ENCODE data around the gene UVRAG.

UVRAG gene

GRCh38 chr11:76157891-76158290 is 342.9 kb downstream of the UVRAG start:
- DNase-seq, result no peak

- no peak for DNase-seq
Observed at GRCh38 chr11:76158394-76159302, 343.6 kb downstream of the UVRAG start.

GRCh38 chr11:76159303-76159937 is 344.4 kb downstream of the UVRAG start:
- DNase-seq, result no peak

- DNase-seq, result no peak
Observed at GRCh38 chr11:76159983-76160661, 345.1 kb downstream of the UVRAG start.

GRCh38 chr11:76160856-76161255 is 345.8 kb downstream of the UVRAG start:
- DNase-seq, result no peak

- no peak for DNase-seq
Observed at GRCh38 chr11:76161261-76161961, 346.4 kb downstream of the UVRAG start.

GRCh38 chr11:76162336-76163288 is 347.6 kb downstream of the UVRAG start:
- DNase-seq, result no peak

- DNase-seq, result no peak
Observed at GRCh38 chr11:76163289-76163880, 348.4 kb downstream of the UVRAG start.

GRCh38 chr11:76164081-76164480 is 349.1 kb downstream of the UVRAG start:
- no peak for DNase-seq

GRCh38 chr11:76164861-76165751 is 350.1 kb downstream of the UVRAG start:
- no peak for DNase-seq

- no peak for DNase-seq
Observed at GRCh38 chr11:76166314-76166713, 351.3 kb downstream of the UVRAG start.

GRCh38 chr11:76167590-76167989 is 352.6 kb downstream of the UVRAG start:
- DNase-seq, result no peak

- DNase-seq, result no peak
Observed at GRCh38 chr11:76169473-76169896, 354.5 kb downstream of the UVRAG start.

- no peak for DNase-seq
Observed at GRCh38 chr11:76170468-76170867, 355.5 kb downstream of the UVRAG start.

- DNase-seq, result no peak
Observed at GRCh38 chr11:76172583-76172982, 357.6 kb downstream of the UVRAG start.

- DNase-seq, result no peak
Observed at GRCh38 chr11:76173663-76174062, 358.7 kb downstream of the UVRAG start.

GRCh38 chr11:76174330-76174729 is 359.3 kb downstream of the UVRAG start:
- DNase-seq, result no peak

GRCh38 chr11:76175783-76176182 is 360.8 kb downstream of the UVRAG start:
- no peak for DNase-seq

GRCh38 chr11:76176463-76176862 is 361.5 kb downstream of the UVRAG start:
- no peak for DNase-seq

GRCh38 chr11:76177250-76177686 is 362.3 kb downstream of the UVRAG start:
- no peak for DNase-seq

All from activated naive CD4-positive, alpha-beta T cell (primary cell).